ENCODE data around the gene CACNA2D3. TPM values are rescaled to one million over a fixed set of nuclear protein-coding genes. Genes with fewer than 3 reads are reported as not detected.

The CACNA2D3 gene
- total and polyA plus RNA-seq, 12 donors = 0.51 to 43.5 (median 19.3) TPM

- Histone ChIP-seq H3K27me3 (no peaks in the 10 kb centered on the region), H3K4me3 (no peak overlapping the region), H3K9me3 (no peaks in the 10 kb centered on the region), H3K4me1 (no peaks in the 10 kb centered on the region), H3K27ac (no peak overlapping the region), H3K36me3 (no peaks in the 10 kb centered on the region)
- TF ChIP-seq CTCF (IDR thresholded peaks at IDR 0.05) = no peak
- ATAC-seq (no peak), DNase-seq (no peak)
- intact Hi-C loops (cut with DNase I) = no loop called here
- WGBS, 2 donors = 66 to 67% methylated on average over 5 of the region's 5 CpGs
These were observed 416.0 kb downstream of the CACNA2D3 start for GRCh38 chr3:54538346-54538745.

GRCh38 chr3:54541369-54541768, 419.0 kb downstream of the CACNA2D3 start:
- no peak for DNase-seq
- TF ChIP-seq CTCF (IDR thresholded peaks at IDR 0.05) = no peak
- Histone ChIP-seq H3K9me3 (no peaks in the 10 kb centered on the region), H3K27ac (no peak overlapping the region), H3K4me3 (no peak overlapping the region), H3K27me3 (no peaks in the 10 kb centered on the region), H3K36me3 (no peaks in the 10 kb centered on the region), H3K4me1 (no peaks in the 10 kb centered on the region)
- intact Hi-C loops (cut with DNase I) = no loop called here
- ATAC-seq = no peak
- 92 to 94% methylated on average over 4 of the region's 4 CpGs for WGBS, 2 donors

DNA sequence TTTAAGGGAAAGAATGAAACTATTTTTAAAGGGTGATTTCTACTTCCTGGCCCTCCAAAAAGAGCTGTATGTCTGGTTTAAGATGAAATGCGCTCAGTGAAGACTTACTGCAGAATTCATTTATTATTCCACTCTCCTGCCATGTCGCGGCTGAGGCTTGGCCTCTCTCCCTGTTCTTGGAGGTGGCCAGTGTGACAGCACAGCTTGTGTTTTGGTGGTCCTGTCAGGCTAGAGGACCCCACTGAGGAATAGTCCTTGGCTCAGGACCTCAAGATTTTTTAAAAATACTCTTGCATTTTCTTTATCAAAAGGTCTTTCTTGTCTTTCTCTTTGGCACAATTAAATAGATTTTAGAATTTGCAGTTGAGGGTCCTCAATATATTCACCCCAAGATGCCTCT, 421.1 kb downstream of the CACNA2D3 start:
- Histone ChIP-seq H3K4me1 (no peaks in the 10 kb centered on the region), H3K4me3 (no peak overlapping the region), H3K36me3 (no peaks in the 10 kb centered on the region), H3K27me3 (no peaks in the 10 kb centered on the region), H3K27ac (no peak overlapping the region), H3K9me3 (no peaks in the 10 kb centered on the region)
- ATAC-seq = no peak
- TF ChIP-seq CTCF (IDR thresholded peaks at IDR 0.05) = no peak
- no peak for DNase-seq
- 36 to 51% methylated on average over 3 of the region's 3 CpGs for WGBS, 2 donors
- intact Hi-C loops (cut with DNase I) = no loop called here

GRCh38 chr3:54547051-54547450, 424.7 kb downstream of the CACNA2D3 start:
- no peak overlapping the region for H3K27ac ChIP-seq
- H3K27me3 ChIP-seq = no peaks in the 10 kb centered on the region
- no peaks in the 10 kb centered on the region for H3K4me1 ChIP-seq
- DNase-seq = no peak
- H3K9me3 ChIP-seq = no peaks in the 10 kb centered on the region
- H3K36me3 ChIP-seq = no peaks in the 10 kb centered on the region
- TF ChIP-seq CTCF (IDR thresholded peaks at IDR 0.05) = no peak
- intact Hi-C loops (cut with DNase I) = no loop called here
- 80 to 87% methylated on average over 2 of the region's 2 CpGs for WGBS, 2 donors
- H3K4me3 ChIP-seq = no peak overlapping the region
- no peak for ATAC-seq

DNA sequence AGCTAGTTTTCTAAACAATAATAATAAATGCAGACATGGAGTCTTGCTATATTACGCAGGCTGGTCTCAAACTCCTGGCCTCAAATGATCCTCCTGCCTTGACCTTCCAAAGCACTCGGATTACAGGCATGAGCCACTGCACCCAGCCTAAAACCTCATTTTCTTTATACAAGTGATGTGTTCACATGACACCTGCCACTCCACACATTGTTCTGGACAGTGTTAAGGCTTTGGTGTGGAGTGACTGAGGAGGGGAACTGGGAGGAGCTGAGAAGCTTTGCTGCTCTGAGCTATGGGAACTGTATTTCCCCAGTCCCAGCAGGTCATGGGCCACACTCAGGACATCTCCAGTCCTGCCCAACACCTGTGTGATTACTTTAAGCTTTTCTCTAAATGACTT, 425.5 kb downstream of the CACNA2D3 start:
- H3K9me3 ChIP-seq = no peaks in the 10 kb centered on the region
- no peaks in the 10 kb centered on the region for H3K27me3 ChIP-seq
- H3K36me3 ChIP-seq = no peaks in the 10 kb centered on the region
- DNase-seq (no peak), ATAC-seq (no peak)
- no peak for TF ChIP-seq CTCF (IDR thresholded peaks at IDR 0.05)
- no peak overlapping the region for H3K4me3 ChIP-seq
- WGBS, 2 donors = 71% methylated on average over 2 of the region's 2 CpGs
- intact Hi-C loops (cut with DNase I) = no loop called here
- no peaks in the 10 kb centered on the region for H3K4me1 ChIP-seq
- H3K27ac ChIP-seq = no peak overlapping the region
